HG02763 (cell line): Measurements from ENCODE around the gene DTX3.
"Not testable (repeated sequence)": the region's sequence is repeated elsewhere in the genome, so short reads cannot be mapped to it uniquely, and the experiment has no call there.

Source experiments
- ATAC-seq: cut with Tn5 transposase; IDR thresholded peaks from one replicate; pipeline ENCODE4 v1.9.1; 2021; ENCODE audit warnings: mild to moderate bottlenecking, moderate library complexity; ENCODE audit not compliant: unreplicated experiment

DTX3 gene

GRCh38 chr12:57582440-57582839 lies 22.2 kb upstream of the DTX3 start:
- no peak for ATAC-seq

DNA sequence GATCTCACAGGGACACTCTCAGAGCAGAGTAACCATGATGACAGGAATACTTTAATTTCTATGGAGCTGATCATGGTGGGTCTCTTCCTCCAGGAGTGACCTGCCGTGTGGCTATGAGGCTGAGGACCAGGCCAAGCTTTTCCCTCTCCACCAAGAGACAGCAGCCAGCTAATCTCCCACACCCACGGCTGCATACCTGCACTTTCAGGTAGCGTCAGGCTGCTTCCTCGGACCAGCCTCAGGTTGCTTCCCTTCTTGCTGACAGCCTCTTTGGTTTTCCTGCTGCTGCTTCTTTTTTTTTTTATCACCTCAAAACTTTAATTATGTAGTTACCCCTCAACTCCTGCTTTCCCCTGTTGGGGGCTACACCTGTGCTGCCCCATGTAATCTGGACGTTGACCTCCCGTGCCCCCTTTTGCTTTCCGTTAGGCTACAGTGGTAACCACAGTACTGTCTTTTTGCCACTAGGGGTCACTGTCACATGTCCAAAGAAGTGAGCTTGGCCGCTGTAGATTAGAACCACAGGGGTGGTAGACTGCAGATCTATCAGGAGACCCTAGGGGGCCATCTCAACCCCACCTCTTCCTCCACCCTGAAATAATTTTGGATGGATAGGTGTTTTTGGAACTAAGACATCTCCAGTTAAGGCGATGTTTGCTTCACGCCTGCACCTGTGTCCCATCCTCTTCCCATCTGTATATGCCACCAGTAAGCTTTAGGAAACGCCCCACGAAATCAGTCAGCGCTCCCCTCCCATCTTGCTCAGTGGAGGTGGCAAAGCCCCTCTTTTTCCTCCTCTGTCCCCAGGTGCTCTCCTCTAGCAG lies 21.4 kb upstream of the DTX3 start:
- peak; percentile 93 for ATAC-seq

DNA sequence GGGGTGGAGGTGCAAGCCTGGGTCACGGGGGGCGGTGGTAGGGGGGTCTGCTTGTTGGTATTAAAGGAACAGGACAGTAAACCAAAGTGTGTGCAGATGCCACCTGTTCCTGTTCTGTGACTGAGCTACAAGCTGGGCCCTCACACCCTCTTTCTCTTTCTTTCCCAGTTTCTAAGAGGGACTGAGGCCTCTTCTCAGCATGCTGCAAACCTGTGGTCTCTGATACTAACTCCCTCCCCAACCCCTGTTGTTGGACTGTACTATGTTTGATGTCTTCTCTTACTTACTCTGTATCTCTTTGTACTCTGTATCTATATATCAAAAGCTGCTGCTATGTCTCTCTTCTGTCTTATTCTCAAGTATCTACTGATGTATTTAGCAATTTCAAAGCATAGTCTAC lies 20.6 kb upstream of the DTX3 start:
- ATAC-seq = no peak

- ATAC-seq = no peak
Observed at GRCh38 chr12:57584690-57585089, 19.9 kb upstream of the DTX3 start.

GRCh38 chr12:57585156-57585555 lies 19.5 kb upstream of the DTX3 start:
- ATAC-seq = no peak

GRCh38 chr12:57586128-57586527 lies 18.5 kb upstream of the DTX3 start:
- no peak for ATAC-seq

- no peak for ATAC-seq
Observed at GRCh38 chr12:57586832-57587429, 17.7 kb upstream of the DTX3 start.

- ATAC-seq = not testable (repeated sequence)
Observed at GRCh38 chr12:57588951-57589610, 15.5 kb upstream of the DTX3 start.

GRCh38 chr12:57590479-57590863 lies 14.2 kb upstream of the DTX3 start:
- ATAC-seq = no peak

- ATAC-seq = peak; percentile 95
Observed at GRCh38 chr12:57590864-57591781, 13.5 kb upstream of the DTX3 start, which contains the start of gene PIP4K2C. TSS of gene PIP4K2C (plus strand) at chr12:57591192. CDS start at chr12:57591290, 98 bp downstream.

- ATAC-seq = no peak
Observed at GRCh38 chr12:57591782-57592325, 12.8 kb upstream of the DTX3 start.

DNA sequence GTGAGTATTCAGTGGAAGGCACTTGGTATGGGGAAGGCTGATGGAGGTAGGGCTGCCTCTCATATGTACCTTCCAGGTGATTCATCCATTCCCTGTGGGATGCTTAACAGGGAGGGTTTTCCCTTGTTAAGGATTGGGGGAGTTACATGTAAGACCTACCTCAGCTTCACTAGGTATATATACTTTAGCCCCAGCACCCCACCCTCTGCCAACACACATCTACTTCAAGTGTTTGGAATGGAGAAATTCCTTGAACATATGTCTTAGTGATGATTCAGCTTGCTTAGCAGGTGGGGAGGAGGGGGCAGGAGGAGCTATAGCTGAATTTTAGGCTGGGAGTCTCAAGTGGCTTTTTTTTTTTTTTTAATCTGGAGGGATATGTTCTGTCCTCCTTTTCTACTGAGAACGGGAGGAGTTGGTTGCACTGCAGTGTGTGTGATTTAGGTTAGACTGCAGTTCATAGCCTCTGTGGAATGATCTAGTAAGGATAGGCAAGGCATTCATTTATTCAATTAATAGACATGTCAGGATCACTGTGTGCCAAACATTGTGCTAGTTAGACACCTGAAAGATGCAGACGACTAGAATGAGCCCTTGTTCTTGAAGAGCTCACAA lies 12.0 kb upstream of the DTX3 start:
- ATAC-seq = no peak

DNA sequence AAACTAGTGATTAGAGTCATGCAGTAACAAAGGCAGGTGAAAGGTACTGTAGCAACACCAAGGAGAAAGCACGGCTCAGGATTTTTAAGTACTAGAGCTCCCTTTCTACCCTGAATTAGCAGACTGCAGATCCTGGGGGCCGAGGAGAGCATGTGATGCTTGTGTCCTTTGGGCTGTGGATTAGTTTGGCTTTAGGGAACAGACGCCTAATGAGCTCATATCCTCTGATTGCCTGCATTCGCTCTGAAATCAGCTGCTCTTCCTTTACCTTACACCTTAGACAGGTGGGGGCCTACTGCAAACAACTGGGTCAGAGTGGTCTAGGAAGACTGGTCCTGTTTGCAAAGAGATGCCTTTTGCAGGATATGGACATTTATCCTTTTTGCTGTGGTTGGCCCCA lies 11.4 kb upstream of the DTX3 start:
- ATAC-seq = no peak

DNA sequence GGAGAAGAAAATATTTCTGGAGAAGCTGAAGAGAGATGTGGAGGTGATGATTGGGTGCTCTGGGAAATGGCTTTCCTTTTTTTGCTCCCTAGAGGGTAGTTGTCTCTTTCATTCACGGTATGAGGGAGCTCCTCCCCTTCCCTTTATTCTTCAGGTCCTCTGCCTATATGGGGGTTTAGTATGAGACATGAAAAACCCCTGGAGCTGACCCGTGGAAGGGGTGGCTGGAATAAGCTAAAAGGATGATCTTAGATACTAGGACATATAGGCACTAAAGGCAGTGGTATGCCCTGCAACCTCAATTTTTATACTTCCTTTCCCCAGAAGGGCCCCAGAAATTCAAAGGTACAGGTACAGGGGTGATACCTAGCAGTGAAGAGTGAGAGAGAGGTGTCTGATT lies 4.2 kb upstream of the DTX3 start:
- ATAC-seq = no peak

DNA sequence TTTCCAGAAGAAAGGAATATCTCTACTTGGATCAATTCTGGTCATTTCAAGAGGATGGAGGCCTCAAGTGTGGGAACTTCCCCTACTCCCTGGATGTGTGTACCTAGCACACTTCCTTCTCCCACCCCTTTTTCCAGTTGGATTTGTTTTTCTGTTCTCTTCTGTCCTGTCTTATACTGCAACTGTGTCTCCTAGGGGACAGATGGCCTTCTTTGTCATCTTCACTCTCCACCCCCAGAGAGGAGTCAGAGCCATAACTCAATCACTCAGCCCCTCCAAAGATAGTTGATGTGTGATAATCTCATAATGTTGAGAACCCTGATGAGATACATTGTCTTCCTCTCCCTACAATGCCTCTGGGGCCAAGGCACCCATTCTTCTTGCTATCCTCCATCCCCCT lies 2.1 kb upstream of the DTX3 start:
- ATAC-seq = no peak

DNA sequence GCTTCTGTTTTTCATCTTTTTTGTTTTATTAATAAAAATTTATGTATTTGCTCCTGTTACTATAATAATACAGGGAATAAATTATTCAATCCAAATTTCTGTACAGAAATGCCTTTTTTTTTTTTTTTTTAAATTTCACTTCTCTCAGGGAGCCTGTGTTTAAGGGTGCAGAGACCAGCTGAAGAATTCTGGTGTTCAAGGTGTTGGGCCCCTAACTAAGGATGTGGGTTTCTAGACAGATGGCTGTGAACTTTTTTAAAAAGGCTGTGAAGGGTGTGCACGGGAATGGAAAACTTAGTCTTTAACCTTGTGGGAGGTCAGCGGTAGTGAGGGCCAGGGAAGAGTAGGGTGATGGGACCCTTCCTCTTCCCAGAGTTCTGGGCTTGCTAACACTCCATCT lies 1.3 kb upstream of the DTX3 start:
- no peak for ATAC-seq

GRCh38 chr12:57603815-57604453 lies 690 bp upstream of the DTX3 start:
- ATAC-seq = no peak

DNA sequence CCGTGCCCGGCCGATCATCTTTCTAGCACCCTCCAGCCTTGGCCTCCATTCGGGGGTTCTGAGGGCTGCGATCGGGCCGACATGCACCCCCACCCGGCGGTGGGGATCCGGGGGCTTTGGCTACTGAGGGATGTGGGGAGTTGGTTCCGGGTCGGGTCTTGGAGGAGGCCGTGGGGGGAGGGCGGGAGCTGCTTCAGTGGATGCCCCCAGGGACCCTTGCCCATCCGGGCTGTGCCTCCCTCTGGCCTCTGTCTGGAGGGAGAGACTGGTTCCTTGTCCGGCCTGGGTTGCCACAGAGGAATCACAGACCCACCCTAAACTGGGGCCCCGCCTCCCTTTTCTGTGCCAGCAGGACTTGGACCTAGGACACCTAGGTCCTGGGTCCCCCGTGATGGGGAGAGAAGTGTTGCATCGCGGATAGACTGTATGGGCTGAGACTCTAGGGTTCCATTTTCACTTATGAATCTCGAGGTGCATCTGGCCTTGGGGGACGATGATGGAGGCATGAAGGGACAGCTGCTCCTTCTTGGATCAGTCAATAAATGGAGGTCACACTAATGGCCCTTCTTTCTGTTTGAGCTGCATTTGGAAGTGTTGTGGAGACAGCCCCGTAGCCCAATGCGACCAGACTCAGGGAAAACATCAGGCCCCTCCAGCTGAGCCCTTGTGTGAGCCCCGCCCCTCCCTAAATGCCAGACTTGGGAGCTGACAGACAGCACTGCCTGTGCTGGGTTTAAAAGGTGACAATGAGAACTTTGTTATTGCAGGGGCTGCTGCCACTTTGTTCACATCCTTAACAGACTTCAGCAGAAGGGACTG lies 577 bp downstream of the DTX3 start:
- ATAC-seq = peak; percentile 7

- ATAC-seq = no peak
Observed at GRCh38 chr12:57605811-57606311, 1.2 kb downstream of the DTX3 start.
